Activated CD4-positive, alpha-beta T cell treated with anti-CD3 and anti-CD28 coated beads, Interleukin-2, amount 50 U/mL, for 48 hours (primary cell): ENCODE measurements around the gene ZNF99.
"Not testable (repeated sequence)": the region's sequence is repeated elsewhere in the genome, so short reads cannot be mapped to it uniquely, and the experiment has no call there.

Experiments used
- DNase-seq, 2 experiments: peaks; one replicate each; pipeline ENCODE4 v3.0.0-alpha.2; 2020

The ZNF99 gene

DNA sequence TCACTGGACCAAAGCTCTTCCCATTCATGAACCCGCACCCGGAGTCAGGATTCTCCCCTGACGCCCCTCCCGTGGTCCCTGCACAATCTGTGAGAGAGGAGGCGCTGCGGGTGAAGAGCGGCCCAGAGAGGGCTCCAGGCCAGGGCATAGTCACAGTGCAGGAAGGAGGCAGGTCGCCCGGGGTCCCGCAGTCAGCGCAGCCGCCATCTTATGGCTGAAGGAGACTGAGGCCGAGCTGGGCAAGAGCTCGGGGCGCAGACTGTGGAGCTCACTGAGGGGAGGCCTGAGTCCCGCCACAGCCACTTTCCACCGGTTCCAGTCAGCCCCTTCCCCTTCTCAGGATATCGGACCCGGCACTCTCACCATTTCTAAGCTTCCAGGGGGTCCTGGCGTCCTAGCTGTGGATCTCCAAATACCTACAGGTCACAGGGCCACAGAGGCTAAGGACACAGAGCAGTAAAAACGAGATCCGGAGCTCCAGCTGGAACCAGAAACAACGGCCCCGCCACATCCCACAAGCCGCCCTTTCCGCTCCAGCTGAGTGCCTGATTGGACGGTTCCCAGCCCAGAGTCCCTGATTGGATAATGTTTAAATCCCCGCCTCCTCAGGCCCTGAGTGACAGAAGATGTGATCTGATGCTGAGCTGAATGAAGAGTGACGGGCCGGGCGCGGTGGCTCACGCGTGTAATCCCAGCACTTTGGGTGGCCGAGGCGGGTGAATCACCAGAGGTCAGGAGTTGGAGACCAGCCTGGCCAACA, at the start of gene ZNF99:
Gene ZNF99 (minus strand): TSS at position 501 of the 760 bp plus-strand sequence. CDS start 135 bp downstream, at position 366.
- no peak for DNase-seq

- DNase-seq = no peak
Observed at GRCh38 chr19:22832031-22832762, 48.2 kb upstream of the ZNF99 start, which contains the start of gene ZNF723. Gene ZNF723 (plus strand): TSS chr19:22832291. CDS start chr19:22832380, 89 bp downstream.

DNA sequence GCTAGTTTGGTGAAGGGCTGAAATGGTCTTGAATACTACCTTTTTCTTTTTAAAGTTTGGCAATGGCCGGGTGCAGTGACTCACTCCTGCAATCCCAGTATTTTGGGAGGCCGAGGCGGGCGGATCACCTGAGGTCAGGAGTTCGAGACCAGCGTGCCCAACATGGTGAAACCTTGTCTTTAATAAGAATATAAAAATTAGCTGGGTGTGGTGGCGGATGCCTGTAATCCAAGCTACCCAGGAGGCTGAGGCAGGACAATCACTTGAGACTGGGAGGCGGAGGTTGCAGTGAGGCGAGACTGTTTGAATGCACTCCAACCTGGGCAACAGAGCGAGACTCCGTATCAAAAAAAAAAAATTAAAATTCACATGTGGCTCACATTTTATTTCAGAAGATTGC, 47.3 kb upstream of the ZNF99 start:
- no peak for DNase-seq

- no peak for DNase-seq
Observed at GRCh38 chr19:22814124-22814523, 30.2 kb upstream of the ZNF99 start.

GRCh38 chr19:22807061-22807835, 23.3 kb upstream of the ZNF99 start:
- no peak for DNase-seq

DNA sequence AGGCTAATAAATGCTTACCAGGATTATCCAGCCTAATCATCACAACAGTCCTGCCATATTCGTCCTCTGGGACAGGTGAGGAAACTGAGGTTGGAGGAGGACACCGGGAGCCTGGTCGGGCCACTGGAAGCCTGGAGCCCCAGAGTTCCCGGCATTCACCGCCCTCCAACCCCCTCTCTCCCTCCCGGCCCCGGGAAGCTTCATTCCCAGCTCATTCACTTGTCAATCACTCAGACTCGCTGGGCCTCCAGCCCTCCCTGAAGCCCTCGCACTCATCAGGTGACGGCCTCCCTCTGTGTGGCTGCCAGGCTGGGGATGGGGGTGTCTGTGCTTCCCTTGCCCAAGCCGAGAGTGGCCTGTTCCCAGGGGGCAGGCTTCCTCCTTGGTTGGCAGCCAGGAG, 22.5 kb upstream of the ZNF99 start:
- DNase-seq = no peak

DNA sequence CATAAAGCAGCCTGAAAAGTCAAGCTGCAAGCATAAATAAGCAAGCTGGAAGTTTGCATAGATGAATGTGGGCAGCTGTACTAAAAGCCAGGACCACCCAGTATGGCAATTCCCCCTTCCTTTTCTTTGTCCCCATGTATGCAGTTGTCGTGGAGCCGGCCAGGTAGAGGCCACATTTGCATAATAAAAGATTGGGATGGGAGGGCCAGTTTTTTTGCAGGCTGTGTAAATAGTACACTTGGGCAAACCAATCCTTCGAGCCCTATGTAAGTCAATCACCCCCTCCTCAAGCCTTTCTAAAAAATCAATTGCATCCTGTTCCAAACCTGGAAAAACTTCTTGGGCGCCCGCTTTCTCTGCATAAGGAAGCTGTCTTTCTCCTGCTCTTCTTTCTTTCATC, 13.1 kb upstream of the ZNF99 start:
- no peak for DNase-seq

- not testable (repeated sequence) for DNase-seq
Observed at GRCh38 chr19:22792863-22793262, 8.9 kb upstream of the ZNF99 start.

DNA sequence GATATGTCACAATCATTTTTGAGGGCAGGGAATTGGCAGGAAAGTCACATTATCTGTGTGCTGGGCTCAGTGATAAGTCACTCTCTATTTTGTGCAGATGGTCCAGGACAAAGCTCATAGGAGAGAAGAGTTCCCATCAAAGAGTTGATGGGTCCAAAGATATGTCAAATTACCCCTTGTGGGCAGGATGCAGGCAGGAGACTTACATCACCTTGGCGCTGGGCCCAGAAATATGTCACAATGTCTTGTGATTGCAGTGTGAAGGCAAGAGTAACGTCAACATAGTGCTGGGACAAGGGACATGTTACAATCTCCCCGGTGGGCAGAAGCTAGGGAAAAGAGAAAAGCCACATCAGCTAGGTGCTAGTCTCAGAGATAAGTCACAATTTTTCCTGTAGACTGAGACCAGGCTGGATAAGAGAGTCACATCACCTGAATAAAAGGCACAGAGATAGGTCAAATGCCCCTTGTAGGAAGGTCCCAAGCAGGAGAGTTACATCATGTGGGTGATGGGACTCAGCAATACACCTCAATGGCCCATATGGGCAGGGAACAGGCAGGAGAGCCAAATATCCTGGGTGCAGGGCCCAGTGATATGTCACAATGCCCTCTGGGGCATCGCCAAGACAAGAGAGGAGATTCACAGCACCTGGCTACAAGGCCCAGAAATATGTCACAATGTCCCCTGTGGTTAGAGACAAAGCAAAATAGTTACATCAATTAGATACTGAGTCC, 47.9 kb downstream of the ZNF99 start:
- no peak for DNase-seq

GRCh38 chr19:22733691-22734090, 50.3 kb downstream of the ZNF99 start:
- DNase-seq = no peak

GRCh38 chr19:22728214-22728613, 55.7 kb downstream of the ZNF99 start:
- DNase-seq = not testable (repeated sequence)

DNA sequence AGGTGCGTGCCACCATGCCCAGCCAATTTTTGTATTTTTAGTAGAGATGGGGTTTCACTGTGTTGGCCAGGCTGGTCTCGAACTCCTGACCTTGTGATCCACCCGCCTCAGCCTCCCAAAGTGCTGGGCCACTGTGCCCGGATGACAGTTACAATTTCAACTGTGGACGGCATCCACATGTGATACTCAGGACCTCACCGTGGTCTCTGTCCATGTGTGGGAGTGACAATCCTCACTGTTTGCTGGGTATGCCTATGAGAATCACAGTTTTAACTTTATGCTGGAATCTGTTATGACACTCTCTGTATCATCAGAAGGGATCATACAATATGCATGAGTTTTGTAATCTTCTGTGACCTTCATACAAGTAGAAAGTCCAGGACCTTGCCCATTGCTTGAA, 62.4 kb downstream of the ZNF99 start:
- DNase-seq = not testable (repeated sequence)

DNA sequence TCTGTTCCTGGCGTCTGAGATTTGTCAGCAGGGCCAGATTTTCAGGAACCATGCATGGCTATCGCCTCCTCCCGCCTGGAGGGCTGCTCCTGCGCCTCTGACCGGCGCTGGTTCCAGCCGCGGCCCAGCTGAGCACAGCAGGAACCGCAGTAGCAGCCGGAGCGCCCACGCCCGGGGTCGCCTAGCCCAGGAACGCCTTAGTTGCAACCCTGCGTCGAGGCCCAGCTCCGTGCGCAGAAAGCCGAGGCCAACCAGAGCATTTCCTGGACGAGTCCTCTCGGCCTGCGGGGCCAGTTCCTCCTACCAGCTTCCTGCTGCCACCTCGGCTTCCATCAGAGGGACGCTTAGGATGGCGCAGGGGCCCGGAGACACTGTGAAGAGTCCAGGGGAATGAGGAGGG, 75.0 kb downstream of the ZNF99 start:
- DNase-seq = no peak

DNA sequence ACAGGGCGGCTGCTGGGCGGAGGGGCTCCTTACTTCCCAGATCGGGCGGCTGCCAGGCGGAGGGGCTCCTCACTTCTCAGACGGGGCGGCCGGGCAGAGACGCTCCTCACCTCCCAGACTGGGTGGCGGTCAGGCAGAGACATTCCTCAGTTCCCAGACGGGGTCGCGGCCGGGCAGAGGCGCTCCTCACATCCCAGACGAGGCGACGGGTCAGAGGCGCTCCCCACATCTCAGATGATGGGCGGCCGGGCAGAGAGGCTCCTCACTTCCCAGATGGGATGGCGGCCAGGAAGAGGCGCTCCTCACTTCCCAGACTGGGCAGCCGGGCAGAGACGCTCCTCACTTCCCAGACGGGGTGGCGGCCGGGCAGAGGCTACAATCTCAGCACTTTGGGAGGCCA, 80.9 kb downstream of the ZNF99 start:
- not testable (repeated sequence) for DNase-seq

- DNase-seq = not testable (repeated sequence)
Observed at GRCh38 chr19:22702661-22703060, 81.3 kb downstream of the ZNF99 start.
